Trophoblast cell (in vitro differentiated cells and primary cell): ENCODE data around the gene TOMM6.
A peak's percentile ranks its signal among the peaks of the same experiment; 100 is the strongest.

Experiments used
- DNase-seq, 2 donors: peaks; one replicate each; pipeline ENCODE4 v3.0.0-alpha.2; 2016
- H2AFZ ChIP-seq: 2 replicates; pipeline ENCODE4 v1.6.1; 2013; ENCODE audit warnings: low read length, moderate library complexity, mild to moderate bottlenecking; ENCODE audit not compliant: insufficient read depth, poor library complexity
- H2AK5ac ChIP-seq: 2 replicates; pipeline ENCODE4 v1.6.1; 2013; ENCODE audit warnings: mild to moderate bottlenecking, low read length
- H2BK120ac ChIP-seq: 2 replicates; pipeline ENCODE4 v1.6.1; 2013; ENCODE audit warnings: low read length, mild to moderate bottlenecking, moderate library complexity; ENCODE audit not compliant: insufficient read depth, poor library complexity
- H2BK12ac ChIP-seq: 2 replicates; pipeline ENCODE4 v1.6.1; 2013; ENCODE audit warnings: mild to moderate bottlenecking, low read length, moderate library complexity
- H2BK5ac ChIP-seq: 2 replicates; pipeline ENCODE4 v1.6.1; 2013; ENCODE audit warnings: low read length, low read depth, moderate library complexity, mild to moderate bottlenecking; ENCODE audit not compliant: poor library complexity
- H3K14ac ChIP-seq: 2 replicates; pipeline ENCODE4 v1.6.1; 2013; ENCODE audit warnings: mild to moderate bottlenecking, low read length
- H3K18ac ChIP-seq: 2 replicates; pipeline ENCODE4 v1.6.1; 2013; ENCODE audit warnings: mild to moderate bottlenecking, low read length
- H3K23ac ChIP-seq: 2 replicates; pipeline ENCODE4 v1.6.1; 2013; ENCODE audit warnings: low read length
- H3K27ac ChIP-seq: 2 replicates; pipeline ENCODE4 v1.5.1; 2013; ENCODE audit warnings: low read depth, mild to moderate bottlenecking, inconsistent platforms, low read length, moderate library complexity
- H3K27me3 ChIP-seq: 2 replicates; pipeline ENCODE4 v1.6.1; 2013; ENCODE audit warnings: inconsistent platforms, mild to moderate bottlenecking, low read length, moderate library complexity; ENCODE audit not compliant: insufficient read depth
- H3K36me3 ChIP-seq, 2 experiments: 1 replicate in 1 of 2; 2 replicates in 1 of 2; pipeline ENCODE4 v1.6.1; 2013; ENCODE audit warnings: low read length in 2 of 2, mild to moderate bottlenecking in 2 of 2, moderate library complexity in 1 of 2; ENCODE audit not compliant: insufficient read depth in 2 of 2, control insufficient read depth in 1 of 2
- H3K4ac ChIP-seq: 2 replicates; pipeline ENCODE4 v1.6.1; 2013; ENCODE audit warnings: low read depth, mild to moderate bottlenecking, low read length, moderate library complexity
- H3K4me1 ChIP-seq, 2 experiments: 1 replicate in 1 of 2; 2 replicates in 1 of 2; pipeline ENCODE4 v1.6.1; 2013; ENCODE audit warnings: low read length in 2 of 2, mild to moderate bottlenecking in 2 of 2, moderate library complexity in 1 of 2; ENCODE audit not compliant: insufficient read depth in 2 of 2, control insufficient read depth in 1 of 2
- H3K4me2 ChIP-seq: 2 replicates; pipeline ENCODE4 v1.6.1; 2013; ENCODE audit warnings: inconsistent platforms, mild to moderate bottlenecking, low read length, moderate library complexity
- H3K4me3 ChIP-seq: 2 replicates; pipeline ENCODE4 v1.5.1; 2013; ENCODE audit warnings: mild to moderate bottlenecking, low read depth, low read length, inconsistent platforms
- H3K79me1 ChIP-seq: one replicate; pipeline ENCODE4 v1.6.1; 2013; ENCODE audit warnings: low read length
- H3K79me2 ChIP-seq: 2 replicates; pipeline ENCODE4 v1.6.1; 2013; ENCODE audit warnings: low read length, mild to moderate bottlenecking; ENCODE audit not compliant: control insufficient read depth, insufficient read depth, poor library complexity
- H3K9ac ChIP-seq: 2 replicates; pipeline ENCODE4 v1.6.1; 2013; ENCODE audit warnings: mild to moderate bottlenecking, low read length
- H3K9me3 ChIP-seq: 2 replicates; pipeline ENCODE4 v1.6.1; 2013; ENCODE audit warnings: low read depth, mild to moderate bottlenecking, control low read depth, inconsistent platforms, low read length; ENCODE audit not compliant: insufficient read depth
- H4K12ac ChIP-seq: 2 replicates; pipeline ENCODE4 v1.6.1; 2013; ENCODE audit warnings: low read depth, mild to moderate bottlenecking, low read length, moderate library complexity
- H4K8ac ChIP-seq: 2 replicates; pipeline ENCODE4 v1.6.1; 2013; ENCODE audit warnings: low read depth, mild to moderate bottlenecking, low read length, moderate library complexity
- H4K91ac ChIP-seq: one replicate; pipeline ENCODE4 v1.6.1; 2013; ENCODE audit warnings: low read depth, mild to moderate bottlenecking, low read length, moderate library complexity
- WGBS: extraction: QIAGEN DNeasy Blood & Tissue Kit; methylation state at CpG from one replicate; pipeline ENCODE4 v1.1.7; 2013; ENCODE audit warnings: missing lambda C conversion rate; ENCODE audit not compliant: insufficient read length, insufficient coverage; ENCODE audit errors: extremely low coverage; 5-methylcytosine and 5-hydroxymethylcytosine counted together

TOMM6 gene

DNA sequence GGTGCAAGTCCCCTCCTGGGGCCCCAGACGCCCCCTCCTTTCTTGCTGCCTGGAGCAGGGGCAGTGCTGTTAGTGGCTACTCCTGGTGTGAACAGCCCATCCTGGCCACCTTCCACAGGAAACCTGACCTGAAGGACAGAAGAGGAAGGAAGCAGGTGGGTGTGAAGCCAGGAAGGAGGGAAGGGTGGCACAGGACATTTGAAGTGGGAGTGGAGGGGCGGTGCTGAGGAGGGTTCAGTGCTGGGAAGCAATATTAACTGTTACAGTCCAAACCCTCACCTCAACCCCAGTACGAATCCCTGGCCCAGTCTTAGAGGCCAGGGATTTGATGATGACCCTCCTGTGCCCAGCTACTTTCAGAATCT, 6.1 kb upstream of the TOMM6 start:
- no peaks in the 10 kb centered on the region for H3K9me3 ChIP-seq
- no peak overlapping the region for H3K27ac ChIP-seq
- no peak overlapping the region for H4K8ac ChIP-seq
- no peak for DNase-seq
- H4K91ac ChIP-seq: no peak overlapping the region
- H2BK12ac ChIP-seq: no peak overlapping the region
- H3K14ac ChIP-seq: no peak overlapping the region
- H3K4me1 ChIP-seq: peaks cover 20 to 29% of the 10 kb centered on the region in 2 experiments
- no CpG with 5 or more reads among the region's 3 CpGs for WGBS
- H3K9ac ChIP-seq: no peak overlapping the region
- no peak overlapping the region for H3K23ac ChIP-seq
- peak overlapping the region; percentile 87 for H3K4me2 ChIP-seq
- no peak overlapping the region for H4K12ac ChIP-seq
- H3K79me1 ChIP-seq: peaks cover 2% of the 10 kb centered on the region
- H3K18ac ChIP-seq: no peak overlapping the region
- H2AFZ ChIP-seq: no peak overlapping the region
- H3K4me3 ChIP-seq: no peak overlapping the region
- no peaks in the 10 kb centered on the region for H3K79me2 ChIP-seq
- H3K4ac ChIP-seq: no peak overlapping the region
- H2AK5ac ChIP-seq: no peak overlapping the region
- peaks cover 3 to 4% of the 10 kb centered on the region in 2 experiments for H3K36me3 ChIP-seq
- H2BK5ac ChIP-seq: no peak overlapping the region
- no peak overlapping the region for H2BK120ac ChIP-seq
- no peaks in the 10 kb centered on the region for H3K27me3 ChIP-seq

DNA sequence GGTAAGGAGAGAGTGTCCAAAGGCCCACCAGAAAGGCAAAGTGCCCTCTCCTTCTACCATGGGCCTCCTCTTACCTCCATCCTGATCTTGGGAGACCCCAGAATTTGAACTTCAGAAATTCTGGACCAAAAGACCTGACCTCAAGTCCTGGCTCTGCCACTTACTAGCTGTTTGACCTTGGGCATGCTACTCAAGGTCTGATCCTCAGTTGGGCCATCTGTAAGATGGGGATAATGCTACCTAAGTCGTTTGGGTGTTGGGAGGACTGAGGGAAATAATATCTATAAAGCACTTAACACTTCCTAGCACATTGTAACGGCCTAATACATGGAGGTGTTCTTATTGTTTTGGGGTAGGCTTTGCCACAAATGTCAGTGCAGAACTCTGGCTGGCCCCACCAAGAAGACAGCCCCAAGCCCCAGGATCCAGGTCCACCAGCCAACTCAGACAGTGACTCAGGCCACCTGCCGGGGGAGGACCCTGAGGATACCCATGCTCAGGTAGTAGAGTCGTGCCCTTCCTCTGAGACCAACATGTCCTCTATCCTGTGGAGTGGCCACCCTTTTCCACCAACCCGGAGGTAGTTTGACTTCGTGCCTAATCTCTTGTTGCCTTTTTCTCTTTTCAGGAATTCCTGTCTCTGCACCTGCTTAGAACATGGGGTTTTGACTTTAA, 4.3 kb upstream of the TOMM6 start:
- Histone ChIP-seq H3K4me2 (no peak overlapping the region), H3K4ac (no peak overlapping the region), H3K14ac (no peak overlapping the region), H3K4me1 (peaks cover 20 to 29% of the 10 kb centered on the region in 2 experiments), H3K4me3 (no peak overlapping the region), H3K27me3 (no peaks in the 10 kb centered on the region), H2AK5ac (no peak overlapping the region), H4K91ac (no peak overlapping the region), H2BK12ac (no peak overlapping the region), H3K9me3 (no peaks in the 10 kb centered on the region), H4K12ac (no peak overlapping the region), H3K23ac (no peak overlapping the region), H3K9ac (no peak overlapping the region), H2BK120ac (no peak overlapping the region), H3K36me3 (no peaks in the 10 kb centered on the region), H4K8ac (no peak overlapping the region), H2BK5ac (no peak overlapping the region), H3K79me2 (peaks cover 9% of the 10 kb centered on the region), H2AFZ (no peak overlapping the region), H3K79me1 (peaks cover 14% of the 10 kb centered on the region), H3K18ac (no peak overlapping the region), H3K27ac (no peak overlapping the region)
- no CpG with 5 or more reads among the region's 6 CpGs for WGBS
- DNase-seq: no peak

DNA sequence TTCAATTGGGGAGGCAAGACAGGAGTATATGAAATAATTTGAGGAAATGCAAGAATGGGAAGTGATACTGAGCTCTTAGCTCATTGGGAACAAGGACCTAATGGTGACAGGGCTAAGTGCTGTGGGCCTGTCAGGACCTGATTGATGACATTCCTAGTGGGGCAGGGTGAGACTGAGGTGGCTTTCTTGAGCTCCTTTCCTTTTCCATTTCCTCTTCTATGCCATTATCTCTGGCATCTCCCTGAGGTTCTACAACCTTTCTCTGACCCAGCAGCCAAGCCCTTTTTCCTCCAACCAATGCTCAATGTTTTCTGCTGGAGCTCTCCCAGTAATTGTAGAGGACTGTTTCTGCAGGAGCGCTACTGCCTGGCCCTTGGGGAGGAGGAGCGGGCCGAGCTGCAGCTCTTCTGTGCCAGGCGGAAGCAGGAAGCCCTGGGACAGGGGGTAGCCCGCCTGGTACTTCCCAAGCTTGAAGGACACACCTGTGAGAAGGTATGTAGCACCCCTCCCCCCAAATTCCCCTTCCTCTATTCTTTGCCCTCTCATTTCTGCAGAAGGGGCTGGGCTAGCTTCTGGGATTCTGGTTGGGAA, 2.8 kb upstream of the TOMM6 start:
- peaks cover 9% of the 10 kb centered on the region for H3K79me2 ChIP-seq
- H3K18ac ChIP-seq: no peak overlapping the region
- H3K23ac ChIP-seq: no peak overlapping the region
- no peak overlapping the region for H3K27ac ChIP-seq
- H4K8ac ChIP-seq: no peak overlapping the region
- H3K4me1 ChIP-seq: peaks cover 17 to 26% of the 10 kb centered on the region in 2 experiments
- peaks cover 4 to 8% of the 10 kb centered on the region in 2 experiments for H3K36me3 ChIP-seq
- H4K12ac ChIP-seq: no peak overlapping the region
- DNase-seq: peak; percentile 56 to 83
- no peak overlapping the region for H3K4me3 ChIP-seq
- no peak overlapping the region for H2AFZ ChIP-seq
- no peak overlapping the region for H2BK12ac ChIP-seq
- H2BK5ac ChIP-seq: no peak overlapping the region
- H3K14ac ChIP-seq: no peak overlapping the region
- H2AK5ac ChIP-seq: no peak overlapping the region
- no peak overlapping the region for H4K91ac ChIP-seq
- no peak overlapping the region for H3K9ac ChIP-seq
- H3K4me2 ChIP-seq: peak overlapping the region; percentile 22
- peaks cover 12% of the 10 kb centered on the region for H3K79me1 ChIP-seq
- no CpG with 5 or more reads among the region's 5 CpGs for WGBS
- no peaks in the 10 kb centered on the region for H3K27me3 ChIP-seq
- no peak overlapping the region for H2BK120ac ChIP-seq
- H3K9me3 ChIP-seq: no peaks in the 10 kb centered on the region
- no peak overlapping the region for H3K4ac ChIP-seq

DNA sequence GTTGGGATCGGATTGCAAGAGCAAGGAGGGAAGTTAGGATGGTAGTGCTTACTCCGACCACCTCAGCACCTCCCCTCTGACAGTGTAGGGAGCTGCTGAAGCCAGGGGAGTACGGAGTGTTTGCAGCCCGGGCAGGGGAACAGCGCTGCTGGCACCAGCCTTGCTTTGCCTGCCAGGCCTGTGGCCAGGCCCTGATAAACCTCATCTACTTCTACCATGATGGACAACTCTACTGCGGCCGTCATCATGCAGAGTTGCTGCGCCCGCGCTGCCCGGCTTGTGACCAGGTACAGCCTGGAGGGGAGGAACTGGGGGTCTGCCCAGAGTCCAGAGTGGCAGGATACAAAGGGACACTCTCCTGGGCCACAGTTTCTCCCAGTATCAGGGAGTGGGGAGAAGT, 2.2 kb upstream of the TOMM6 start:
- peak overlapping the region; percentile 22 for H3K4me2 ChIP-seq
- peaks cover 17 to 26% of the 10 kb centered on the region in 2 experiments for H3K4me1 ChIP-seq
- no peak overlapping the region for H3K4me3 ChIP-seq
- no CpG with 5 or more reads among the region's 11 CpGs for WGBS
- no peak overlapping the region for H3K4ac ChIP-seq
- no peak overlapping the region for H4K12ac ChIP-seq
- no peak overlapping the region for H3K18ac ChIP-seq
- H4K8ac ChIP-seq: no peak overlapping the region
- no peak overlapping the region for H3K23ac ChIP-seq
- no peak overlapping the region for H2BK12ac ChIP-seq
- H2BK5ac ChIP-seq: no peak overlapping the region
- H3K27ac ChIP-seq: no peak overlapping the region
- DNase-seq: no peak
- H3K27me3 ChIP-seq: no peaks in the 10 kb centered on the region
- no peak overlapping the region for H3K9ac ChIP-seq
- no peak overlapping the region for H2AFZ ChIP-seq
- H3K79me2 ChIP-seq: peaks cover 9% of the 10 kb centered on the region
- H3K9me3 ChIP-seq: no peaks in the 10 kb centered on the region
- peaks cover 12% of the 10 kb centered on the region for H3K79me1 ChIP-seq
- H4K91ac ChIP-seq: no peak overlapping the region
- no peak overlapping the region for H2AK5ac ChIP-seq
- H3K36me3 ChIP-seq: peaks cover 7 to 11% of the 10 kb centered on the region in 2 experiments
- no peak overlapping the region for H3K14ac ChIP-seq
- H2BK120ac ChIP-seq: no peak overlapping the region
